ENCODE results near the gene HERC2. TPM values are rescaled to one million over a fixed set of nuclear protein-coding genes. Genes with fewer than 3 reads are reported as not detected.

HERC2 gene
- total RNA-seq, 1 donor from 2014 or later, result 111 TPM

GRCh38 chr15:28075573-28075972, 246.4 kb downstream of the HERC2 start:
- peaks cover 3% of the 10 kb centered on the region for H3K9me3 Mint-ChIP-seq (ENCODE audit: unreplicated experiment)
- peaks cover 5% of the 10 kb centered on the region for H3K4me1 Mint-ChIP-seq (ENCODE audit: low read depth, unreplicated experiment)
- H3K27me3 Mint-ChIP-seq (ENCODE audit: unreplicated experiment), result peaks cover 4% of the 10 kb centered on the region
- H3K27ac Mint-ChIP-seq (ENCODE audit: unreplicated experiment), result no peak overlapping the region
- H3K36me3 Mint-ChIP-seq (ENCODE audit: unreplicated experiment), result no peaks in the 10 kb centered on the region
- DNase-seq, result no peak
- no peak overlapping the region for H3K4me3 Mint-ChIP-seq (ENCODE audit: unreplicated experiment)
- TF ChIP-seq, protein P1, sequence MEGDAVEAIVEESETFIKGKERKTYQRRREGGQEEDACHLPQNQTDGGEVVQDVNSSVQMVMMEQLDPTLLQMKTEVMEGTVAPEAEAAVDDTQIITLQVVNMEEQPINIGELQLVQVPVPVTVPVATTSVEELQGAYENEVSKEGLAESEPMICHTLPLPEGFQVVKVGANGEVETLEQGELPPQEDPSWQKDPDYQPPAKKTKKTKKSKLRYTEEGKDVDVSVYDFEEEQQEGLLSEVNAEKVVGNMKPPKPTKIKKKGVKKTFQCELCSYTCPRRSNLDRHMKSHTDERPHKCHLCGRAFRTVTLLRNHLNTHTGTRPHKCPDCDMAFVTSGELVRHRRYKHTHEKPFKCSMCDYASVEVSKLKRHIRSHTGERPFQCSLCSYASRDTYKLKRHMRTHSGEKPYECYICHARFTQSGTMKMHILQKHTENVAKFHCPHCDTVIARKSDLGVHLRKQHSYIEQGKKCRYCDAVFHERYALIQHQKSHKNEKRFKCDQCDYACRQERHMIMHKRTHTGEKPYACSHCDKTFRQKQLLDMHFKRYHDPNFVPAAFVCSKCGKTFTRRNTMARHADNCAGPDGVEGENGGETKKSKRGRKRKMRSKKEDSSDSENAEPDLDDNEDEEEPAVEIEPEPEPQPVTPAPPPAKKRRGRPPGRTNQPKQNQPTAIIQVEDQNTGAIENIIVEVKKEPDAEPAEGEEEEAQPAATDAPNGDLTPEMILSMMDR (IDR thresholded peaks at IDR 0.05; ENCODE audit: partially characterized antibody, unreplicated experiment), result no peak

GRCh38 chr15:28068930-28069329, 253.0 kb downstream of the HERC2 start:
- H3K27me3 Mint-ChIP-seq (ENCODE audit: unreplicated experiment), result no peaks in the 10 kb centered on the region
- H3K36me3 Mint-ChIP-seq (ENCODE audit: unreplicated experiment), result peaks cover 11% of the 10 kb centered on the region
- TF ChIP-seq, protein P1 (IDR thresholded peaks at IDR 0.05; ENCODE audit: partially characterized antibody, unreplicated experiment), result no peak
- H3K27ac Mint-ChIP-seq (ENCODE audit: unreplicated experiment), result no peak overlapping the region
- no peak for DNase-seq
- no peak overlapping the region for H3K4me3 Mint-ChIP-seq (ENCODE audit: unreplicated experiment)
- H3K9me3 Mint-ChIP-seq (ENCODE audit: unreplicated experiment), result peaks cover 5% of the 10 kb centered on the region
- no peaks in the 10 kb centered on the region for H3K4me1 Mint-ChIP-seq (ENCODE audit: low read depth, unreplicated experiment)

GRCh38 chr15:28066231-28066630, 255.7 kb downstream of the HERC2 start:
- TF ChIP-seq, protein P1 (IDR thresholded peaks at IDR 0.05; ENCODE audit: partially characterized antibody, unreplicated experiment), result no peak
- H3K27me3 Mint-ChIP-seq (ENCODE audit: unreplicated experiment), result no peaks in the 10 kb centered on the region
- H3K27ac Mint-ChIP-seq (ENCODE audit: unreplicated experiment), result no peak overlapping the region
- H3K9me3 Mint-ChIP-seq (ENCODE audit: unreplicated experiment), result peaks cover 5% of the 10 kb centered on the region
- no peak overlapping the region for H3K4me3 Mint-ChIP-seq (ENCODE audit: unreplicated experiment)
- H3K4me1 Mint-ChIP-seq (ENCODE audit: low read depth, unreplicated experiment), result no peaks in the 10 kb centered on the region
- peaks cover 17% of the 10 kb centered on the region for H3K36me3 Mint-ChIP-seq (ENCODE audit: unreplicated experiment)
- DNase-seq, result no peak

Other genes with a start within 250 kb of the HERC2 start
- 1.7 TPM for gene OCA2, start 222.9 kb downstream of the HERC2 start, total RNA-seq (ENCODE audit: unreplicated experiment)
- gene GOLGA6L24, start 35.9 kb upstream of the HERC2 start, total RNA-seq (ENCODE audit: unreplicated experiment), result not detected
- not detected for gene GOLGA8F, start 56.5 kb upstream of the HERC2 start, total RNA-seq (ENCODE audit: unreplicated experiment)
- gene GOLGA8G, start 210.8 kb upstream of the HERC2 start, total RNA-seq (ENCODE audit: unreplicated experiment), result not detected
- gene GOLGA6L25, start 231.4 kb upstream of the HERC2 start, total RNA-seq (ENCODE audit: unreplicated experiment), result not detected